Renal cortical epithelial cell (primary cell): ENCODE data around the gene NHLRC2. TPM values are rescaled to one million over a fixed set of nuclear protein-coding genes. Genes with fewer than 3 reads are reported as not detected.
"Not testable (repeated sequence)": the region's sequence is repeated elsewhere in the genome, so short reads cannot be mapped to it uniquely, and the experiment has no call there.

ENCODE experiments used
- DNase-seq: peaks from one replicate; pipeline ENCODE4 v3.0.0-alpha.2; 2011; ENCODE audit warnings: low read depth
- total RNA-seq: library from RNA; depleted of rRNA; stranded (reverse); fragments of >200 nt; gene quantifications from 2 replicates; pipeline ENCODE4 v1.2.3, GENCODE V29; 2014

NHLRC2 gene
- total RNA-seq, 1 donor from 2014 or later = 17.9 TPM

- no peak for DNase-seq
Measured at GRCh38 chr10:113941140-113941539, 86.7 kb downstream of the NHLRC2 start.

DNA sequence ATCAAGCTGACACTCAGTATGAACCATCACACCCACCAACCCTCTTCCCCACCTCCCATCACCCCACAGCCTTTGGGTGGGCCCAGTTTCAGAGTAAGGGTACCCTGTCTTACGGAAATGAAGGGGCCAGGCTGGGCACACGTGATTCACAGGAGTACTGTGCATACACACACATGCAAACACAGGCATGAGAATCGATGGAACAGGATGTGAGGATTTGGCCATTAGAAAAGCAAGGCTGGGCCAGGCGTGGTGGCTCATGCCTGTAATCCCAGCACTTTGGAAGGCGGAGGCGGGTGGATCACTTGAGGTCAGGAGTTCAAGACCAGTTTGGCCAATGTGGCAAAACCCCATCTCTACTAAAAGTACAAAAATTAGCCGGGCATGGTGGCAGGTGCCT, 88.7 kb downstream of the NHLRC2 start:
- DNase-seq = not testable (repeated sequence)

DNA sequence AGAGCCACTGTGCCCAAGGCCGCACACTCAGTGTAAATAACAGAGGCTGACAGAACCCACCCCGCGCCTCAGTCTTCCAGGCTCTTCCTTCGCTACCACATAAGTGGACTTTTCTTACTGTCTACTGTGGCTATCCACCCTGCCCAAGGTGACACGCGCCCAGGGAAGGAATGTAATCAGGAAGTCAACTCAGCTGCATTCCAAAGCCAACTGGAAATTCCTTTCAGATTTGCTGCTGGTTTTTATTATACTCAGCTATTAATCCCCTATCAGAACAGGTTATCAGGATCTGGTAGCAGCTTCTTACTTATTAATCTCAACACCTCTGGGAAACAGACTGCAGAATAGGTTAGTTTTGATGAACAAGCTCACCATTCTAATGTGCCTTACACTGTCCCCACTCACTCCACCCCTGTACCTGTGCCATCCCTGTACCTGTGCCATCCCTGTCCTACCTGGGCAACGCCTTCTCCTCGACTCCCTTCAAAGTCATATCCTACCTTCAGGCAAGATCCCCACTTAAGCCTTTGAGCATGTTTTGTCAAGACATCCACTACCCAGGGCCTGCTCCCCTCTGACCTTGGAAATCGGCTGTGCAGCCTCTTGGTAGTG, 90.7 kb downstream of the NHLRC2 start:
- DNase-seq = peak; percentile 74

DNA sequence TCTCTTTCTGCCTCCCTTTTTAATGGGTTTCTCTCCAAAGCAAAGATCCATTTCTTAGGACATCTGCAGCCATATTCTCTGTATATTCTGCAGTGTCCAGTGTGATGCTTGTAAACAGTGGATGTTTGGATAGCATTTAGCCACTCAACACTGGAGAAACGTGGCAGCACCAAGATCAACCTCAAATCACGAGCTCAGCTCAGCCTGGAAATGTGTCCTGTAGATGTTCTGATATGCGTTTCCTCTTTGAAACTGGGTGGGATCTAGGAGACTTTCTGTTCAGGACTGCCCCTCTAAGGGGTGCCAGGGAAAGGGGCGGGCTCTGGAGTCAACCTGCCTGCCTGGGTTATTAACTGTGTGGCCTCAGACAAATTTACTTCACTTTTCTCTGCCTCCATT, 91.2 kb downstream of the NHLRC2 start:
- no peak for DNase-seq

- peak; percentile 52 for DNase-seq
Measured at GRCh38 chr10:113947184-113948041, 93.0 kb downstream of the NHLRC2 start.

GRCh38 chr10:113948048-113948447, 93.6 kb downstream of the NHLRC2 start:
- DNase-seq = no peak

DNA sequence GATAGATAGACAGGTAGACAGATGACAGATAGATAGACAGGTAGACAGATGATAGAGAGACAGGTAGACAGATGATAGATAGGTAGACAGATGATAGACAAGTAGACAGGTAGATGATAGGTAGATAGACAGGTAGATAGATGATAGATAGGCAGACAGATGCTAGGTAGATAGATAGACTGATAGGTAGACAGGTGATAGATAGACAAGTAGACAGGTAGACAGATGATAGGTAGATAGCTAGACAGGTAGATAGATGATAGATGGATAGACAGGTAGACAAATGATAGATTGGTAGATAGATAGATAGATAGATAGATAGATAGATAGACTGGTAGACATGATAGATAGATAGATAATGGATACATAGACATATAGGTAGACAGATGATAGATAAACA, 95.8 kb downstream of the NHLRC2 start:
- no peak for DNase-seq

DNA sequence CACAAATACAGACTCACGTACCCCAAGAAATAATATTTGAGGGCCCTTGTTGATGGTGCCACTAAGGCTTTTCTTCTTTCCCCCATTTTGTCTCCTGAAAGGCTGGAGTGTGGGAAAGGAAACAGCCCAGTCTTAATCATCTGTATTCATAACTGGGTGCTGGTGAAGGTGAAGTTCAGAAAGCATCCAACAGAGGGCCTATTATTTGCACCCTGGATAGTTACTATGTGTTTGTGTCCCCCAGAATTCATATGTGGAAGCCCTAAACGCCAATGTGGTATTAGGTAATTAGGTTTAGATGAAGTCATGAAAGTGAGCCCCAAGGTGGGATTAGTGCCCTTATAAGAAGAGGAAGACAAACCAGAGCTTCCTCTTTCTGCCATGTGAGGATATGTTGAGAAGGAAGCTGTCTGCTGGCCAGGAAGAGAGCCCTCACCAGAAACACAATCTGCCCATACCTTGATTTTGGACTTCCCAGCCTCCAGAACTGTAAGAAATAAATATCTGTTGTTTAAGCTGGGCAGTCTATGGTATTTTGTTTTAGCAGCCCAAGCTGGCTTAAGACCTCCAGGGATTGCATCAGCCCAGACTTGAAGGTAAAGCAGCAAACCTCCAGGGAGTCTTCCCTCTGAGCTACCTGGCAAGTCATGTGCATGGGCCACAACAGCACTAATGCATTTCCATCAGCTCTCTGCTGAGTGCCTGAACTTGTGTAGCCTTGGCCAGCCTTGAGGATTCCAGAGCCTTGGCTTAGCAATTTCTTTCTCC, 99.2 kb downstream of the NHLRC2 start:
- DNase-seq = no peak

- DNase-seq = no peak
Measured at GRCh38 chr10:113954409-113954808, 99.9 kb downstream of the NHLRC2 start.

- DNase-seq = peak; percentile 79
Measured at GRCh38 chr10:113957013-113957412, 102.6 kb downstream of the NHLRC2 start.

- peak; percentile 98 for DNase-seq
Measured at GRCh38 chr10:113958631-113959382, 104.3 kb downstream of the NHLRC2 start.

- DNase-seq = peak; percentile 66
Measured at GRCh38 chr10:113959383-113959760, 104.9 kb downstream of the NHLRC2 start.

- DNase-seq = no peak
Measured at GRCh38 chr10:113960617-113961181, 106.2 kb downstream of the NHLRC2 start.

DNA sequence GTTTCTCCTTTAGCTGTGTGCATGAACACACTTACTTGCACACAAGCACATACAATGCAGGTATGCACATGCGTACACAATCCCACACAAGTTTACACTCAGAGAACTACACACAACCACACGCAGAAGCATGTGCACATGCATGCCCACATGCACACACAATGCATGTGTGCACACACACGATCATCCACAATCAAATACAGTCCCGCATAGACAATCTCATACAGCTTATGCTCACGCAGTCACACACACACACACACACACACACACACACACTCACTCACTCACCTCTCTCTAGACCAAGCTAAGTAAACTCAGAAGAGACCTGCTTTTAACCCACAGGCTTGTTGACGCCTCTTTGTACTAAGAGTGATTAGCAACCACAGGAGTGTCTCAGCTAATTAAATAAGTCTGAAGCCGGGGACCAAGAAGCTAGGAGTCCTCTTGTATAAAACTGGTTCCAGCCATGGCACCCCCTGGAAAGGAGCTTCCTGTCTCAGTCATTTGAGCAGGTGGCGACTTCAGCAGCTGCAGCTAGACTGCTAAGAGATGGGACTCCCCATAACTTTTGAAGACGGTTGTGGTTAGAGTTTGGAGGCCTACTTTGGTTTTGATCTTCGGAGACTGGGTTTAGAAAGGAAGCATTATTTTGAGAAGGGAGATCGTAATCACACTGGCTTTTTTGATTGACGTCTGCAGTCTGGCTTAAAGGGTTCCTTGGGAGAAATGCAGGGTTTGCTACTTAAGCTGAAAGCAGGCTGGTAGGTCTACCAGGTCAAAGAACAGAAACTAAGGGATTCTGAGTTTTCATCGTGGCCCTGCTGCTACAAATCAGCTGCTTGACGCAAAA, 106.9 kb downstream of the NHLRC2 start:
- no peak for DNase-seq

GRCh38 chr10:113965077-113965476, 110.6 kb downstream of the NHLRC2 start:
- DNase-seq = no peak

DNA sequence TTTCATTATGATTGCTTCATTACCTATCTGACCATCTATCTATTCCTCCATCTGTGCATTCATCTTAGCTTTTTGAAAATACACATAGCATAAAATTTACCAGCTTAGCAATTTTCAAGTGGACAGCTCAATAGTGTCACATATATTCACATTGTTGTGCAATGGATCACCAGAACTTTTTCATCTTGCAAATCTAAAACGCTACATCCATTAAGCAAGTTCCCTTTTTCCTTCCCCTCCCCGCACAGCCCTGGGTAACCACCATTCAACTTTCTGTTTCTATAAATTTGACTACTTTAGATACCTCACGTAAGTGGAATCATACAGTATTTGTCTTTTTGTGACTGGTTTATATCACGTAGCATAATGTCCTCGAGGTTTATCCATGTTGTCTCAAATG, 111.2 kb downstream of the NHLRC2 start:
- DNase-seq = no peak
